T-helper 17 cell (primary cell): ENCODE results near the gene BMAL1. TPM values are rescaled to one million over a fixed set of nuclear protein-coding genes. Genes with fewer than 3 reads are reported as not detected.

ENCODE experiments used
- ATAC-seq: fragments of 150-1000 bp; cut with Tn5 transposase; 2 replicates; pipeline ENCODE4 v1.10.0; 2021; ENCODE audit warnings: mild to moderate bottlenecking, moderate library complexity
- DNase-seq, 3 donors: peaks; one replicate each; pipeline versions ENCODE4 v3.0.0 to v3.0.0-alpha.2; 2020 to 2021
- H3K9me3 ChIP-seq: one replicate; pipeline ENCODE4 v1.7.0; 2013; ENCODE audit warnings: low read length, mild to moderate bottlenecking; ENCODE audit not compliant: control insufficient read depth, poor library complexity, severe bottlenecking
- H3K27ac Mint-ChIP-seq: one replicate; pipeline ENCODE4 v1.8.0; 2022; ENCODE audit warnings: mild to moderate bottlenecking, moderate library complexity, mixed read lengths
- H3K27me3 Mint-ChIP-seq: one replicate; pipeline ENCODE4 v1.8.0; 2022; ENCODE audit warnings: mixed read lengths
- H3K36me3 Mint-ChIP-seq: one replicate; pipeline ENCODE4 v1.8.0; 2022; ENCODE audit warnings: low read depth, mixed read lengths
- H3K4me1 Mint-ChIP-seq: one replicate; pipeline ENCODE4 v1.8.0; 2022; ENCODE audit warnings: mild to moderate bottlenecking, mixed read lengths
- H3K4me3 Mint-ChIP-seq: one replicate; pipeline ENCODE4 v1.8.0; 2022; ENCODE audit warnings: mild to moderate bottlenecking, moderate library complexity, mixed read lengths
- total RNA-seq, 4 donors: library from RNA in 2 of 4; stranded (reverse) in 2 of 4; gene quantifications; one replicate each; pipeline ENCODE4 v1.2.3 and lab custom pipeline; 2022 to 2026

BMAL1 gene
- total RNA-seq, 2 donors from 2014 or later, result 143 to 144 TPM

DNA sequence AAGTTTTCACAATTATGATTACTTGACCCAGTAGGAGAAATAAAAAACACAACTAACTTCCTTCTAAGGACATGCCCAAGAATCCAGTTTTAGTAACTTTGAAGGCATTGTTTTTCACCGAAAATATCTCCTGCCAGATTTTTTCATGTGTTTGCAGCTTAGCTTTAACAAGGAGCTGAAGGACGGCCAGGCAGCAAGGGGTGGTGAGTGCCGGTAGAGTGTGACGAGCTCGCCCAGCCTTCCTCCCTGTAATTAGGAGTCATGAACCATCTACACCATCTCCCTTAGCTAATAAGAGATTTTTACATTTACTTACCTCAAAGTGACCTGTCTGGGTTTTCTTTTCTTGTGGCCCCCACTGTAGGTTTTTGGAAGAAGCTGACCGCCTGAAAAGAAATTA, 72.0 kb downstream of the BMAL1 start:
- Mint-ChIP-seq H3K27ac (peak overlapping the region; percentile 95), H3K36me3 (peaks cover 18% of the 10 kb centered on the region), H3K4me1 (peaks cover 43% of the 10 kb centered on the region), H3K4me3 (no peak overlapping the region), H3K27me3 (no peaks in the 10 kb centered on the region)
- H3K9me3 ChIP-seq, result no peaks in the 10 kb centered on the region
- no peak for ATAC-seq
- no peak for DNase-seq

DNA sequence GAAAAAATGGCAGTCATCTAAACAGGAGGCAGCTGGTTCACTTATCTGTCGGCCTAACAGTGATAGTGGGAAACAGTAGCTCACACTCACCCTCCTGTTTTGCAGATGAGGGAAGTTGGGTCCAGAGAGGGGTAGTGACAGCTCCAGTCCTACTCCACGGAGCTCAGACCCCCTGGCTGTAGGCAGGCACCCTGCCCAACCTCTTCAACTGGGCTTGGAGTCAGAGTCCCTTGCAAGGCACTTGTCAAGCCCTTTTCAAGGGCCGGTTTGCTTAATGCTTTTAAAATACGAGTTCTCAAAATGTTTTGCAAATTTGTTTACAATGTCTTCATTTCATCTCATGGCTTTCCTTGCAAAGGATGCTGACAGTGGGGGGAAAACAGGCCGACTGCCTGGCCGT, 75.1 kb downstream of the BMAL1 start:
- DNase-seq (no peak), ATAC-seq (no peak)
- no peak overlapping the region for H3K27ac Mint-ChIP-seq
- no peaks in the 10 kb centered on the region for H3K9me3 ChIP-seq
- peaks cover 15% of the 10 kb centered on the region for H3K36me3 Mint-ChIP-seq
- H3K4me3 Mint-ChIP-seq, result no peak overlapping the region
- peaks cover 25% of the 10 kb centered on the region for H3K4me1 Mint-ChIP-seq
- H3K27me3 Mint-ChIP-seq, result no peaks in the 10 kb centered on the region

DNA sequence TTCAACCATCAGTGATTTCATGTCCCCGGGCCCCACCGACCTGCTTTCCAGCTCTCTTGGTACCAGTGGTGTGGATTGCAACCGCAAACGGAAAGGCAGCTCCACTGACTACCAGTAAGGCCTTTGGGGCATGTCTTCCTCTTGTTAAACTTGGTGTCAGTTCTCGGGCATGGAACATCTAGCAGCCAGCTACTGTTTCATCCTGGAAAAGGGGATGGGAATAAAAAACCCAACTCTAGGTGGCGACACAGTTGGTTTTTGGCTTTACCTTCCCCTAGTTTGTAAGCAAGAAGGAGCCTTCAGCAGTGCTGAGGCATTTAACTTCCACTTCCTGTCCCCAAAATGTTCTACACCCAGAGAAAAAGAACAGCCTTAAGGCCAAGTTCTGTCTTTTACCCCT, 76.7 kb downstream of the BMAL1 start:
- DNase-seq (no peak), ATAC-seq (no peak)
- Mint-ChIP-seq H3K27me3 (no peaks in the 10 kb centered on the region), H3K4me1 (peaks cover 16% of the 10 kb centered on the region), H3K4me3 (no peak overlapping the region), H3K27ac (no peak overlapping the region), H3K36me3 (peaks cover 12% of the 10 kb centered on the region)
- H3K9me3 ChIP-seq, result no peaks in the 10 kb centered on the region

DNA sequence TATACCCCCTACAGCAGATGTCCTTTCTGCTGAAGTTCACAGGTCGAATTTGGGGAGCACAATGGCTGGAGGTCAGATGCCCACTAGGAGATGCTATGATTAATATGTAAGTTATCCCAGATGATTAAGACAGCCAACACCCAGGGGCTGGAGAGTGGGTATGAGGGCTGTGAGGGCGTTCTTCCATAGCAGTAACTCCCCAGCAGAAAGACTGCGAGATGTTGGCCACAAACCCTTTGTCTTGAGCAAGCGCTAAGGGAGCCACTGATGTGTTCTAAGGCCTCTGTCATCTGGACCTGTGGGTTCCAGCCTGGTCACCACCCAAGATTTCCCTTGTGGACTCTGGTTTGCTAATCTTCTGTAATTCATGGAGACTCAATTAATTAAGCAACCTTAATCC, 77.6 kb downstream of the BMAL1 start:
- H3K9me3 ChIP-seq, result no peaks in the 10 kb centered on the region
- H3K4me3 Mint-ChIP-seq, result no peak overlapping the region
- H3K4me1 Mint-ChIP-seq, result peaks cover 14% of the 10 kb centered on the region
- H3K27me3 Mint-ChIP-seq, result no peaks in the 10 kb centered on the region
- ATAC-seq (no peak), DNase-seq (no peak)
- H3K27ac Mint-ChIP-seq, result no peak overlapping the region
- peaks cover 12% of the 10 kb centered on the region for H3K36me3 Mint-ChIP-seq

DNA sequence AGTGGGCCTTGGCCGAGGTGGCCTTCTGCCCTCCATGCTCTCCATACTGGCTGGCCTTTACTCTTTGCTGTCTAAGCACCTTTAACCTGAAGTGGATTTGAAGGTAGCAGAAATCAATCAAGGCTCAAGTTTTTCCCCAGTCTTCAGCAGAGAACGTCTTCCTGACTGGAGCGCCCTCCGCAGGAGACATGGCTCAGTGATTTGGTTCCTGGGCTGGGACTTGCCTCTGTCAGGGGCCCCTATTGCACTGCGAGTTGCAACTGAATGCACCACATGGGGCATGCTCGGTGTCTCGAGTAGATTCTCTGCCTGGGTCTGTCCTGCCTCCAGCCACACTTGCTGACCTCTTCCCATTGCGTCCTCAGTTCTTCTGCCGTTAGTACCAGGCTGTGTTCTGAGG, 79.6 kb downstream of the BMAL1 start:
- no peak for ATAC-seq
- DNase-seq, result no peak
- H3K9me3 ChIP-seq, result no peaks in the 10 kb centered on the region
- Mint-ChIP-seq H3K27me3 (no peaks in the 10 kb centered on the region), H3K36me3 (peaks cover 4% of the 10 kb centered on the region), H3K4me3 (peak overlapping the region; percentile 36), H3K4me1 (peaks cover 4% of the 10 kb centered on the region), H3K27ac (peak overlapping the region; percentile 27)

DNA sequence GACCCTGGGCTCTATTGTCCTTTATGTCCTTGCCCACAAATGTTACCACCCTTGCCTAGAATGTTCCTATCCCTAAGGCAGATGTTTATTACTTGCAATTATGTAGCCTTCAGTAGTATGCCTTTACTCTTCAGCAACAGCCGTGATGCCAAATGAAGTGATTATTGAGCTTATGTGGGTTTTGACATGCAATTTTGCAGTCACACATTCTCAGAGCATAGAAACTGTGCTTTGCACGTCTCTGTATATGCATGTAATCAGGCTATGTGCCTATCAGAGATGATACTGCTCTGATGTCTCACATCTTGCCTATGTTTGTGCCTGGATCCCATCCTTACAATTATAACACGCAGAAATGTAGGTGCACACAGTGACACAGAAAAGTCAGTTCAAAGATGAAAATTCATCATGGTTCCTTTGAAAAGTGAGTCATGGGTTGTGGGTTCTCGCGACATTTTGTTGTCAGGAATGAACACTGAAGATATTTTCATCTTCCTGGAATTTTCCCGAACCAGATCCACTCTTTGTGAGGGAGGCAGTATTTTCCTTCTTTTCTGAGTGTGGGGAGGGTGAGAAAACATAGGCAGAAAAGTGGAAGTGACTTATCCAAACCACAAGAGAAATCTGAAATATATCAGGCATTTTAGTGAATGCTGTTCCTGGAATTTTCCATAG, 81.1 kb downstream of the BMAL1 start:
- Mint-ChIP-seq H3K27me3 (no peaks in the 10 kb centered on the region), H3K4me3 (no peak overlapping the region), H3K36me3 (peaks cover 4% of the 10 kb centered on the region), H3K4me1 (peaks cover 4% of the 10 kb centered on the region), H3K27ac (no peak overlapping the region)
- ATAC-seq, result no peak
- no peak for DNase-seq
- H3K9me3 ChIP-seq, result no peaks in the 10 kb centered on the region

DNA sequence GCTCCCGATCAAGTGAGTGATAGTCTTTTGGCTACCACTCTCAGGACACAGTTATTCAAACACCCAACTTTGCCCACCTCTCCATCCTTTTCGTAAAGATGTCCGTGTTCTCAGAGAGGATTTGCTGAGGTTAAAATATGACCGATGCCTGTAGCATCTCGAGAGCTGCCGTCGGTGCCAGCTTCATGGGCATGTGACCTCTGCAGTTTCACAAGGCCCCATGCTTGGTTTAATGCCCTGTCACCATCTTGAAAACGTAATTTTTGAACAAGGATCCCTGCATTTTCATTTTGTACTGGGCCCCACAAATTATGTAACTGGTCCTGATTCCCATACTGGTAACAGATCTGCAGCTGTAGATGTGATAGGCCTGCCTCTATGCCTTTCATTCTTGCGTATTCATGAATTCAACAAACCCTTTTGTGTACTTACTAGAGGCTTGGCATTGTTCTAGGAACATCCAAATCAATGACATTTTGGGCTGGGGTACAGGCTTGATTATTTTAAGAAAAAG, 85.1 kb downstream of the BMAL1 start:
- peaks cover 4% of the 10 kb centered on the region for H3K4me1 Mint-ChIP-seq
- no peaks in the 10 kb centered on the region for H3K27me3 Mint-ChIP-seq
- peaks cover 4% of the 10 kb centered on the region for H3K36me3 Mint-ChIP-seq

DNA sequence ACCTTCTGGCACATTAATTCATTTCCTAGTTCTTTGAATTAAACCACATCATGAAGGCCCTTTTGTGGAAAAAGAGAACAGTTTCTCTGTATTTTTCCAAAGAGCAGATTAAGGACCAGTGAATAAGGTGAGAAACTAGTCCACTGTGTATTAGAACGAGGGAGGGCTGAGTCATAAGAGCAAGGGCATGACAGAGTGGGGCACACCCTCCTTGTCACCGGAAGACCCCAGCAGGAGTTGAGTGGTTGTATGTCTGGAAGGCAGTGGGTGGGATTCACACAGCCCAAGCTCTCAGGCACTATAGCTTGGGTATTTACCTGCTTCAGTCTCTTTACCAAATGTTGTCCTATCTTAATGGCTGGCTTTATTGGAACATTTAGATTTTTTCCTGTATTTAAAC, 86.8 kb downstream of the BMAL1 start:
- DNase-seq (no peak), ATAC-seq (no peak)
- H3K4me3 Mint-ChIP-seq, result no peak overlapping the region
- peaks cover 11% of the 10 kb centered on the region for H3K36me3 Mint-ChIP-seq
- peak overlapping the region; percentile 69 for H3K27ac Mint-ChIP-seq
- no peaks in the 10 kb centered on the region for H3K27me3 Mint-ChIP-seq
- H3K9me3 ChIP-seq, result no peaks in the 10 kb centered on the region
- peaks cover 8% of the 10 kb centered on the region for H3K4me1 Mint-ChIP-seq

More for the DNA sequence above, 85.1 kb downstream of the BMAL1 start:
- ATAC-seq, result no peak
- H3K9me3 ChIP-seq, result no peaks in the 10 kb centered on the region
- DNase-seq, result no peak
- Mint-ChIP-seq H3K4me3 (no peak overlapping the region), H3K27ac (no peak overlapping the region)

DNA sequence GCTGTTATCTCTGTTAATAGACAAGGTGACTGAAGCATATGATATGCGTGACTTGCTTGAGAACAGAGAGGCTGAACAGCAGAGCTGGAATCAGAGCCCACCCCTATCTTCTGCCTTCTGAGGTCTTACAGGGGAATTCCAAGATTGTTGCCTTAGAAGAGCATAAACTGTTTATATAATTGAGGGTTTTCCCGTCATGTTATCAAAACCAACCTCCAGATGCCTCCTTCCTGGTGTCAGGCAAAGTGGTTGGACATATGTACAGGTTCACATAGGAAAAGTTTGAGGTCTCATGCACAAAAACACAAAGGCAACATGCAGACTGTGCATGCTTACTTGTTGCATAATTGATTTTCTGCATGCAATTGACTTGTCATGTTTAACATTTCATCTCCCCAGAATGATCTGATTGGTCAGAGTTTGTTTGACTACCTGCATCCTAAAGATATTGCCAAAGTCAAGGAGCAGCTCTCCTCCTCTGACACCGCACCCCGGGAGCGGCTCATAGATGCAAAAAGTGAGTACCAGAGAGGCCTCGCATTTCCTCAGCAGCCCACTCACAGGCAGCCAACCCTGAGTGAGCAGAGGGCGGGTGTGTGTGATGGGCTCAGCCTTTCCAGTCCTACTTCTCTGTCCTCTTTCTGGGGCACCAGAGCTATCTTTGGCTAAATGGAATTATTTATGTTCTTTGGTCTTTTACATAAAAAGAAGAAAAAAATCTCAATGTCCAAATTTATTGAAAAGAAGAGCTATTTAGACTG, 88.9 kb downstream of the BMAL1 start:
- no peak overlapping the region for H3K27ac Mint-ChIP-seq
- H3K4me1 Mint-ChIP-seq, result peaks cover 5% of the 10 kb centered on the region
- no peak for ATAC-seq
- H3K36me3 Mint-ChIP-seq, result peaks cover 7% of the 10 kb centered on the region
- H3K27me3 Mint-ChIP-seq, result no peaks in the 10 kb centered on the region
- no peak for DNase-seq
- H3K4me3 Mint-ChIP-seq, result no peak overlapping the region
- H3K9me3 ChIP-seq, result no peaks in the 10 kb centered on the region

DNA sequence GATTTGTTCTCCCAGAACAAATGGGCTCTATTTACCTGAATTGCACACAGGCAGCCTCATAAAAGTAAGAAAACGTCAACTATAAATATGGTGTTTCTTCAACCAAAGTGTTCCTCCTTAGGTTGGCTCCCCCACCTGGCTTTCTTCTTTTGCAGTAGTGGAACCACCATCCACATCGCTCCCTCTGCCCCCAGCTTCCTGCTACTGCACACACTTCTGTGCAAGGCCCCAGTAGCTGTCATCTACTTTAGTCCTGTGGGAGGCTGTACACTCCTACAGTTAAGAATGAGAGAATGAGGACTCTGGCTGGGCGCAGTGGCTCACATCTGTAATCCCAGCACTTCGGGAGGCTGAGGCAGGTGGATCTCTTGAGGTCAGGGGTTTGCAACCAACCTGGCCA, 89.5 kb downstream of the BMAL1 start:
- no peaks in the 10 kb centered on the region for H3K9me3 ChIP-seq
- Mint-ChIP-seq H3K4me1 (peaks cover 5% of the 10 kb centered on the region), H3K27ac (no peak overlapping the region), H3K27me3 (no peaks in the 10 kb centered on the region), H3K36me3 (peaks cover 7% of the 10 kb centered on the region), H3K4me3 (no peak overlapping the region)
- DNase-seq, result no peak
- ATAC-seq, result no peak

DNA sequence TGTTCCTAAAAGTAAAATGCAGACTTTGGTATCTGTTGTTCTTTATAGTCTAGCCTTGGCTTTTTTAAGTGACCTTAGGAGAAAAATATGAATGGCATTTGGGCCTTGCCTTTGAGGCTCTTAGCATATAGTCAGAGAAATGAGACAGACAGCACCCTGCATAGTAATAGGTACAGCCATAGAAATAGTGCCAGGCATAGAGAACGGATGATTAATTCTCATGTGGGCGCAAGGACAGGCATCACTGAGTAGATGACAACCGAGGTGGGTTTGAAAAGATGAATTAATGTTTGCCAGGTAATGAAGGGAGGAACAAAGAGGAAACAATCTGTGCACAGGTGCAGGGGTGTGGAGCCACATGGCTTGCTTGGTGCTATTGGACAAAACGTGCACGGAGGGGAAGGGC, 90.5 kb downstream of the BMAL1 start:
- Mint-ChIP-seq H3K4me1 (peaks cover 3% of the 10 kb centered on the region), H3K4me3 (peak overlapping the region; percentile 33), H3K27me3 (no peaks in the 10 kb centered on the region), H3K36me3 (peaks cover 7% of the 10 kb centered on the region), H3K27ac (peak overlapping the region; percentile 14)
- no peaks in the 10 kb centered on the region for H3K9me3 ChIP-seq
- DNase-seq (no peak), ATAC-seq (no peak)

DNA sequence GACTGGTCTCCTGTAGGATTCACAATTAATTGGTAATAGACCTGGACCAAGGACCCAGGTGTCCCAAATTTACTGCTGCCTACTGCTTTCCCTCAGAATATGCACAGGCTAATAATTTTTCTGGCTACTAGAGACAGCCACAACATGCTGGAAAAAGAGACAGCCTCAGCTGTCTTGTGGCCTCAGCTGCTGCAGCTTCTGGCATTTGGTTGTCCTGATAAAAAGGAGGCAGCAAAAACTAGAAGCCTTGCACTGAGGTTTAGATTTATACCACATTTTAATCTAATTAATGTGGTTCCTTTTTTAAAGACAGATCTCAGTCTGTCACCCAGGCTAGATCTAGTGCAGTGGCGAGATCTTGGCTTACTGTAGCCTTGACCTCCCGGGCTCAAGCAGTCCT, 95.6 kb downstream of the BMAL1 start:
- ATAC-seq (no peak), DNase-seq (no peak)
- Mint-ChIP-seq H3K27me3 (no peaks in the 10 kb centered on the region), H3K4me1 (peaks cover 13% of the 10 kb centered on the region), H3K27ac (no peak overlapping the region), H3K36me3 (peaks cover 20% of the 10 kb centered on the region), H3K4me3 (no peak overlapping the region)
- no peaks in the 10 kb centered on the region for H3K9me3 ChIP-seq

DNA sequence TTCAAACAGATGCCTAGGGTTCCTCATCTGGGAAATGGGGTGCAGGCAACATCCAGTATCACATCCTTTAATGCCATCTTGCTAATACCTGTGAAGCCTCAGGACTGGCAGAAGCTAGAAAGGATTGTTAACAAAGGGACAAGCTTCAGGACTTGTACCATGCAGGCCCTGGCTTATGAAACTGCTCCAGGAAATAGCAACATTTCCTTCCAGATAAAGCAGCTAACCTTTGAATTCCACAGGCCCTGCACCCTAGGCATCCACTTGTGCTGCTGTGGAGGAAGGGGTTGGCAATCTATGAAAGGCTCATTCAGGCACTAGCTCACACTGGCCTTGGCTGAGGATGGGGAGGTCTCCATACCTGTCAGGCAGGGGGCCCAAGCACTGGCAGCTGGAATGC, 98.2 kb downstream of the BMAL1 start:
- Mint-ChIP-seq H3K4me3 (no peak overlapping the region), H3K4me1 (peaks cover 12% of the 10 kb centered on the region), H3K36me3 (peaks cover 15% of the 10 kb centered on the region), H3K27me3 (no peaks in the 10 kb centered on the region), H3K27ac (no peak overlapping the region)
- DNase-seq (no peak), ATAC-seq (no peak)
- H3K9me3 ChIP-seq, result no peaks in the 10 kb centered on the region

DNA sequence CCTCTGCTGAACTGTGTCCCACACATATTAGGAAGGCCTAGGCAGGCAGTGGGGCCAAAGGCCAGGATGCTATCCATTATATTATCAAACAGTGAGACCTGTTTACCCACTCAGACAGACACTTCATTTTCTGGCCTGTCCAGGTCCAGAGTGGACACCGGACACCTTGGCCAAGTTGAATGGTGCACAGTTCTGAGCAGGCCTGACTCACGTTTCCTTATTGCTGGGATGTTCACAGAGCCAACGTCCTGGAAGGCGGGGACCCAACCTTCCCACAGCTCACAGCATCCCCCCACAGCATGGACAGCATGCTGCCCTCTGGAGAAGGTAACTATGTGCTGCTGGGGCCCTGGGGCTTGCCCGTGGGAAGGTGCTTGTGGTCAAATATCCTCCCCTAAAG, 98.8 kb downstream of the BMAL1 start:
- peaks cover 12% of the 10 kb centered on the region for H3K4me1 Mint-ChIP-seq
- H3K27me3 Mint-ChIP-seq, result no peaks in the 10 kb centered on the region
- ATAC-seq (no peak), DNase-seq (no peak)
- H3K36me3 Mint-ChIP-seq, result peaks cover 15% of the 10 kb centered on the region
- no peak overlapping the region for H3K4me3 Mint-ChIP-seq
- no peaks in the 10 kb centered on the region for H3K9me3 ChIP-seq
- H3K27ac Mint-ChIP-seq, result no peak overlapping the region
